HUDEP-2 (cell line): ENCODE data around the gene FLYWCH1.
A peak's percentile ranks its signal among the peaks of the same experiment; 100 is the strongest.

ENCODE experiments used
- DNase-seq, 76 experiments: peaks; one replicate each; lab custom pipeline; 2025; ENCODE audit not compliant: unreplicated experiment in 76 of 76; lab: John Stamatoyannopoulos, UW

The FLYWCH1 gene

GRCh38 chr16:2949705-2950352, 38.1 kb downstream of the FLYWCH1 start:
- no peak for DNase-seq

- DNase-seq, result no peak
These were observed 38.6 kb downstream of the FLYWCH1 start for GRCh38 chr16:2950353-2950724.

DNA sequence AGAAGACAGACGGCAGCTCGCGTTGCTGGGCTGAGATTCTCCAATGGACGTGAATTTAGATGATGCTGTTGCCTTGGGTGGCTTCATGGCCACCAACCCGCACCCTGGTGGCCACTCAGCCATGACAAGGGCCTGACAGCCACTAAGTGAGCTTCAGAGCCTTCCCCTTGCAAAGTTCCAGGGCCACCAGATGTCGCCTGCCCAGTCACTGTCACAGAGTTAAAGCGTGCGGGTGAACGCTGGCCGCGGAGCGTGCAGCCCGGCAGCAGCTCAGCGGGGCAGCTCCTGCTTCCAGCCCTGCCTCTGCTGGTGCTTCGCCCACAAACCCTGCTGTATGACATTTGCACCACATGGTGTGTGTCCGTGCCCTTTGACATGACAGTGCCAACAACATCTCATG, 39.0 kb downstream of the FLYWCH1 start:
- DNase-seq, result no peak

GRCh38 chr16:2952679-2953078, 40.9 kb downstream of the FLYWCH1 start:
- DNase-seq, result no peak

DNA sequence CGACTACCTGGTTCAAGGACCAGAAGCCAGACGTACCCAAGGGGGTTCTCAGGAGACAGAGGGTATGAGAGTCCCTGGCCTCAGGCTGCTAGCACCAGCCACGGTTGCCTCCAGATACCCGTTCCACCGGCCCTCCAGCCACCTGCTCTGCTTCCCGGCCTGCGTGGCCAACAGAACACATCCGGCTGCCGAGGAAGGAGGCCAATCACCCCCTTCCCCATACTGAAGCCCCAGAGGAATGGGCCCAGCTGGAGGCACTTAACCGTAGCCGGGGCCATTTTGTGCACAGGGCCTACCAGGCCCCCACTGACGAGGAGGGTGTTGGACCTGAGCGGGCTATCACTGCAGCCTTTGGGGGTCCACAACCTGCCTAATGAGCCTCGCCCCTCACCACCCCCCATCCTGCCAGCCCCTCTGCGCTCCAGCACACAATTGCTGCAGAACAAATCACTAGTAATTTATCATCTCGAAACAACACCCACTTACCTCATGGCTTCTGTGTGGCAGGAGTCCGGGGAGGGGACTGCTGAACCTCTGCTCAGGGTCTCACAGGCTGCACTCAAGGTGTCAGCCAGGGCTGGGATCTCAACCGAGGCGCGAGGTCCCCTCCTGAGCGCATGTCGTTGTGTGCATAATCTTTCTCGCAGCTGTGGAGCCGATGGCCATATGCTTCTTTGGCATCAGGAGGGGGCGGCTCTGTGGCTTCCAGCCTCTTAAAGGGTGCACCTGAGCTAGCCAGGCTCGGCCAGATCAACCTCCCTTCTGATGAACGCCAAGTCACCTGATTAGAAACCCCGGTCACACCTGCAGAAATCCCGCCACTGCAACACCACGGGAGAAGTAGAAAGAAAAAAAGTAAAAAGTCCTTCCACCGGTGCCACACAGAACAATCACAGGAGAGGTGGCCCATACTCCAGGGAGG, 42.2 kb downstream of the FLYWCH1 start:
- DNase-seq, result no peak

DNA sequence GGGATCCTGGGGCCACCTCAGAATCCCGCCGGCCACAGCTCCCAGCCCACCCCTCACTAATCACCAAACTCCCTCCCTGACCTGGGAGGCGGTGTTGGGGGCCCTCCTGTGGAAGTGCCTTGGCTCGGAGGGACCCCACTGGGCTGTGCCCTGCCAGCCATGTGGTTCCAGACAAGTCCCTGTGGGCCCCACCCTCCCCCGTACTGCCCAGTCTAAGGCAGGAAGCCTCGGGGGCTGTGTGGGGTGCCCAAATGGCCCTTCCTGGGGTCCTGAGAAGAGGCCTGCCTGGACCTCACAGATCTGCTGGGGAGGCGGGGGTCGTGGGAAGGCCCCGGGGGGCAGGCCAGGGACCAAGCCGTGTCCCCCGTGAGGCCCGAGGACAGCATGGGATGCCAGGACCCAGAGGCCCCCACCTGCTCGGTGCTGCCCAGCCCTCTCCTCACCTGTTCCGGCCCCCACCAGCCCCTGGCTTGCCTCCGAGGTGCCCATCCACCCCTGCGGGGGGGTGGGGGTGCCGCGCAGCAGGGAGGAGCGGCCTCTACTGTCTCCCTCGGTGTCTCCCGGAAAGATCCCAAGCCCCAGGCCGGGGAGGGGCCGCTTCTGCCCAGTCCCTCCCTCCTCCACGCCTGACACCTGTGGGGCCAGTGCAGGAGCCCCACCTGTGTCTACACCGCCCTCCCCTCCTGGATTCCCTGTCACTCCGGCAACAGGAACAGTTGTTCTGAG, 43.1 kb downstream of the FLYWCH1 start:
- DNase-seq, result no peak

DNA sequence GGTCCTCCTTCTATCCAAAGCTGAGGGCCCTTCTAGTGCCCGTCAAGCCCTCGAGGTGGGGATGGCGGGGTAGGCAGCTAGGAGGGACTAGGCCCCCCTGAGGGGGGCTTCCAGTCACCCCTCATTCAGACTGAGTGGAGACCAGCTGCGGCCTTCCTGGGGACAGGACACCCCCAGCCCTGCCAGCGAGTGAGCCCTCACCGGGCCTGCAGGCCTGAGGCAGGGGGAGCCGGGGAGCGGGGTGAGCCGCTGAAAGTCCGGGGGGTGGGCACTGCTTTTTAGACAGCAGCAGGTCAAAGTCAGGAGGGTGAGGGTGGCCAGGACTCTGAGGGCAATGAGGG, 43.7 kb downstream of the FLYWCH1 start:
- DNase-seq, result no peak

DNA sequence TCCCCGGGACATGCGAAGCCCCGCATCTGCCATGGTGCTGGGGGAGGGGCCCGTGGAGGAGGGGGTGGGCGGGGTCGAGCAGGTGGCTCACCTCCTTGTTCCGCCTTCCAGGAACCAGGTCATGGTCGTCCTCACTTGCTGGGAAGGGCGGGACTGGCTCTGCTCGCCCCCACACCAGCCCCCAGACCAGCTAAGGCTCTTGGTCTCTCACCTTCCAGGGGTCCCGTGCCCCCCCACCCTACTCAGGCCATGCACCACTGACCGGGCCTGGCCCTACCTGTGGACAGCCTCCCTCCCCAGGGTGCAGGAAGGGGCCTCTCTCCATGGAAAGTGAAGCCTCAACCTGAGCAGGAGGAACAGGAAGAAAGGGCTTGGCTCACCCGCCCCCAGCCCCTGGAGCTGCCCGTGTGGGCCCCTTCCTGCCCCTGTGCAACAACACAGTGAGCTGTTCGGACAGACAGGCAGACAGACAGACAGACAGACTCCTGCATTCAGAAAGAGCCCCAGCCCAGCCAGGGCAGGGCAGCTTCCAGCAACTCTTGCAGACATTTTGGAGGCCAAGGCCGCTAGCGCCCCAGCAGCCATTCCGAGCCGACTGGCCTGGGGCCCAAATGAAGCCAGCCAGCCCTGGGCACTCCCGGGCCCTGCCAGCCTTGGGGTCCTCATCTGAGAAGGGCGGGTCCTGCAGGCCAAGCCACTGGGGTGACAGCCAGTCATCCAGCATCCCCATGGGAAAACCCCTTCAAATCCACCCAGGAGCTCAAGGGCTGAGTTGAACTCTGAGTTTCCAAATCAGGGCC, 44.2 kb downstream of the FLYWCH1 start:
- no peak for DNase-seq

DNA sequence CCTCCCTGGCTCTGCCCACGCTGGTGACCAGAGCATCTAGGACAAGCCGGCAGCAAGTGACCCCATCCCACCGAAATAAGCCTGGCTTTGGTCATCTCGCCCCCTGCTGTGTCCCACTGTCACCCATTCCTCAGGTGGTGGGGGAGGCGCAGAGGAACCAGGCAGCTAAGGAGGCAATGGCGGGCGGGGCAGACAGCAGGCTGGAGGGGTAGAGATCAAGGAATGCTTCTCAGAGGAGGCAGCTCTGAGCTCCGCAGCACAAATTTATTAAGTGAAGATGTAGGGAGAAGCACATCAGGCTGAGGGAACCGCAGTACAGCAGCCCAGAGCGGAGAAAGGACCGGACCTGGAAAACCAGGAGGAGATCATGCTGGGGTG, 44.8 kb downstream of the FLYWCH1 start:
- DNase-seq, result no peak

- no peak for DNase-seq
These were observed 47.5 kb downstream of the FLYWCH1 start for GRCh38 chr16:2959206-2959605.

DNA sequence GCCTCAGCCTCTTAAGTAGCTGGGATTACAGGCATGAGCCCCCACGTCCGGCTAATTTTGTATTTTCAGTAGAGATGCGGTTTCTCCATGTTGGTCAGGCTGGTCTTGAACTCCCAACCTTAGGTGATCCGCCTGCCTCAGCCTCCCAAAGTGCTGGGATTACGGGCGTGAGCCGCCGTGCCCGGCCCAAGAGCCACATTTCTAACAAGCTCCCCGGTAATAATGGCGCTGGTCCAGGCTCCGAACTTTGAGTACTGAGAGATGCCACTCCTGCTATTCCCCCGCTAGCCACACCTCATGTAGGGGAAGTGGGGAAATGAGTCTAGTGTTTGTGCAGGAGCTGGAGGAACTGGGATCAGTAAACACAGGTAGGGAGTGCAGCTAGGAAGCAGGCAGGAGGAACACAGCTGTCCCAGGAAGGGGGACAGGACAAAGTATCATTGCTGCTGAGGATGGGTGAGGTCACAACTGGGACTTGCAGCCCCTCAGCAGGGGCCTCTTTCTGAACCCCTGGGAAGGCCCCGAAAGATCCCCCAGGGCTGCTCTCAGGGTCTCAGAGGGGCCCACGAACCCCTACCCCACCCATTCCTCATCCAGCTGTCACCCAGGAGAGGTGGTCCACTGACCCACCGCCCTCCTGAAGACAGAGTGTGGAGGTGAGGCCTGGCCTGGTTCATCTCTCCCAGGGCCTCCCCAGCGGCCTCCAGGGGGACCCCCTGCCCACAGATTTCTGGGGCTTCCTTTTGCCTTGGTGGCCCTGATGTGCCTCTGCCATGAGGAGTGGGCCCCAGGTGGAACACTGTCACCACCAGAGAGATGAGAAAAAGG, 48.7 kb downstream of the FLYWCH1 start:
- no peak for DNase-seq

DNA sequence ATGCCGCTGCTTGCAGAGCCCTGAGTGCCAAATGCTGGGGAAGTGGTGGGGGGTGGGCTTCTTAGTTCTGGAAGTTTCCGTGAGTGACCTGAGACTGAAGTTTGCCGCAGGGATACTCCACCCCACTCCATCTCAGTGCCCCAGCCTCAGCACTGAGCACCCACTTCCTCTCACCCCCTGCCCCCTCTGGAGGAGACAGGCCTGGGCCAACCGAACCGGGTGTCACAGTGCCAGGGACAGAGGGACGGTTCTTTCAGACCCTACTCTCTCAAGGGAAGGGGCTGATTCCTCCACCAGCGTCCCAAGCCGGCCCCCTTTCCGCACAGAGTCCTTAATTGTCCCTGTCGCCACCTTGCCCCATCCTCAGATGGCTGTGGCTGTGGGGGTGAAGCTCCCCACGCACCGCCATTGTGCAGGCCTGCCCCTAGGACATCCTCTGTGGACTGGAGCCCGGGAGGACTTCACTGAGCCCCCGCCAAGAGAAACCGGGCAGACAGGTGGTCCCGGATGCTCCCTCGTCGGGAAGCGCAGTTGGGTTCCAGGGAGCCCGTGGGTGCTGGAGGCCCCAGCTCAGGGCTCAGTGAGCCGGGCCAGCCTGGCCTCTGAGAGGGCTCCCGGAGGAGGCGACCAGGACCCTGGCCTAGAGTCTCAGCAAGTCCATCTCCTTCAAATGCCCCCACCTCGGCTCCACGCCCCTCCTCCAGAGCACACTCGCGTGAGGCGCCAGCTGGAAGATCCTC, 50.8 kb downstream of the FLYWCH1 start:
- no peak for DNase-seq

GRCh38 chr16:2963074-2963722, 51.5 kb downstream of the FLYWCH1 start:
- DNase-seq, result peak in 2 of 76 experiments; percentile 5 to 40

GRCh38 chr16:2963723-2964474, 52.2 kb downstream of the FLYWCH1 start, which contains the start of gene KREMEN2:
Gene KREMEN2, plus strand, starts transcription at chr16:2964275. Its CDS starts 246 bp downstream, at chr16:2964521.
- DNase-seq, result peak in 7 of 76 experiments; percentile 4 to 66 (median 22)

GRCh38 chr16:2964475-2965336, 53.0 kb downstream of the FLYWCH1 start:
- peak in 47 of 76 experiments; percentile 2 to 79 (median 44) for DNase-seq

GRCh38 chr16:2966043-2966807, 54.5 kb downstream of the FLYWCH1 start:
- DNase-seq, result no peak
